Kidney epithelial cell (primary cell): Measurements from ENCODE around the gene NAA25. TPM values are rescaled to one million over a fixed set of nuclear protein-coding genes. Genes with fewer than 3 reads are reported as not detected.

ENCODE experiments used
- DNase-seq: peaks from one replicate; pipeline ENCODE4 v3.0.0-alpha.2; 2010; ENCODE audit warnings: low read depth
- H3K27me3 ChIP-seq: 2 replicates; pipeline ENCODE4 v1.6.0; 2011; ENCODE audit warnings: low read length; ENCODE audit not compliant: control insufficient read depth, insufficient read depth
- H3K36me3 ChIP-seq: 2 replicates; pipeline ENCODE4 v1.5.1; 2011; ENCODE audit warnings: low read length; ENCODE audit not compliant: control insufficient read depth, insufficient read depth
- H3K4me3 ChIP-seq: 2 replicates; pipeline ENCODE4 v1.5.1; 2011; ENCODE audit warnings: low read depth, mild to moderate bottlenecking, control low read depth, low read length
- CTCF ChIP-seq: IDR thresholded peaks from 2 replicates; pipeline ENCODE4 v1.5.1; 2011; ENCODE audit warnings: mild to moderate bottlenecking, moderate library complexity, low read length, control low read depth, inconsistent platforms; ENCODE audit not compliant: insufficient read depth, poor library complexity, severe bottlenecking
- total RNA-seq: library from RNA; depleted of rRNA; stranded (reverse); fragments of >200 nt; gene quantifications from 2 replicates; pipeline ENCODE4 v1.2.3, GENCODE V29; 2015

NAA25 gene
- total RNA-seq, 1 donor from 2014 or later = 17.2 TPM

GRCh38 chr12:111993292-111994150 is 115.1 kb downstream of the NAA25 start:
- no peak for DNase-seq
- no peaks in the 10 kb centered on the region for H3K36me3 ChIP-seq
- TF ChIP-seq CTCF = no peak
- H3K4me3 ChIP-seq = no peak overlapping the region
- no peaks in the 10 kb centered on the region for H3K27me3 ChIP-seq

- no peak for DNase-seq
- Histone ChIP-seq H3K27me3 (no peaks in the 10 kb centered on the region), H3K36me3 (no peaks in the 10 kb centered on the region), H3K4me3 (no peak overlapping the region)
- no peak for TF ChIP-seq CTCF
These were observed 116.1 kb downstream of the NAA25 start for GRCh38 chr12:111992464-111992863.

- TF ChIP-seq CTCF = no peak
- no peak for DNase-seq
- H3K4me3 ChIP-seq = no peak overlapping the region
- no peaks in the 10 kb centered on the region for H3K36me3 ChIP-seq
- no peaks in the 10 kb centered on the region for H3K27me3 ChIP-seq
These were observed 116.6 kb downstream of the NAA25 start for GRCh38 chr12:111991946-111992345.

DNA sequence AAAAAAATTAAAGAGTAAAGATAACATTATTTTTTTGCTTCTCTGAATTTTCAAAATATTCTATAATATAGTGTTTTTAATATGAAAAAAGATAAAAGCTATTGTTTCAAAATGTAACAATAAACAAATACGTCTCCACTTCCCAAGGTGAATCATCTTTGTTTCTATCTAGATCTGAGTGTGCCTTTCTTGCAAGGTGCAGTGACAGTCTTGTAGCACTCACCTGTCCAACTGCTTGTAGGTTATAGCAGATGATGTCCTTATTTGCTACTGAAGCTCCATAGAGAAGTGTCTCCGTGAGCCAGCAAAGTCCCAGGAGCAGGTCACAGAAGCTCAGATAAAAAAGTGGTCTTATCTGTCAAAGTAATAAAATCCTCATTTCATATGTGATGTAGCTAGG is 117.0 kb downstream of the NAA25 start:
- TF ChIP-seq CTCF = no peak
- Histone ChIP-seq H3K36me3 (no peaks in the 10 kb centered on the region), H3K4me3 (no peak overlapping the region), H3K27me3 (no peaks in the 10 kb centered on the region)
- no peak for DNase-seq

- Histone ChIP-seq H3K4me3 (no peak overlapping the region), H3K36me3 (no peaks in the 10 kb centered on the region), H3K27me3 (no peaks in the 10 kb centered on the region)
- TF ChIP-seq CTCF = no peak
- no peak for DNase-seq
These were observed 123.8 kb downstream of the NAA25 start for GRCh38 chr12:111984820-111985219.

DNA sequence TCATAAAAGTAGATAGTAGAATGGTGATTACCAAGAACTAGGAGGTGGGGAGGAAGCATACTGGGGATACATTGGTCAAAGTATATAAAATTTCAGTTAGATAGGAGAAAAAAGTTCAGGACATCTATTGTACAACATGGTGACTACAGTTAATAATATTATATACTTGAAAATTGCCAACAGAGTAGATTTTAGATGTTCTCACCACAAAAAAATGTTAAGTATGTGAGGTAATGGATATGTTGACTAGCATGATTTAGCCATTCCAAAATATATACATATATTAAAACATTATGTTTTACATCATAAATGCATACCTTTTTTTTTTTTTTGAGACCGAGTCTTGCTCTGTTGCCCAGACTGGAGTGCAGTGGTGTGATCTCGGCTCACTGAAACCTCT is 126.6 kb downstream of the NAA25 start:
- DNase-seq = no peak

More for the DNA sequence above, 126.6 kb downstream of the NAA25 start:
- H3K4me3 ChIP-seq = no peak overlapping the region
- H3K36me3 ChIP-seq = no peaks in the 10 kb centered on the region
- H3K27me3 ChIP-seq = no peaks in the 10 kb centered on the region
- no peak for TF ChIP-seq CTCF
